H1 (cell line): ENCODE measurements around the gene CDHR5.

ENCODE experiments used
- EZH2 ChIP-seq: fragments of 200-600 bp; sonication (generic); IDR thresholded peaks from 2 replicates; pipeline ENCODE4 v1.7.1; 2012; ENCODE audit warnings: low read depth, mild to moderate bottlenecking, moderate library complexity, low read length, inconsistent platforms; ENCODE audit not compliant: severe bottlenecking
- MAFK ChIP-seq: IDR thresholded peaks from 2 replicates; pipeline ENCODE4 v1.6.1; 2012; ENCODE audit warnings: low read depth, mild to moderate bottlenecking, improper control_type of control experiment, low read length
- POLR2A ChIP-seq, 2 experiments: IDR thresholded peaks; 1 replicate in 1 of 2; 2 replicates in 1 of 2; pipeline ENCODE4 v1.6.1; 2011; ENCODE audit warnings: low read depth in 2 of 2, low read length in 2 of 2, mild to moderate bottlenecking in 2 of 2; ENCODE audit errors: control extremely low read depth in 1 of 2
- SP1 ChIP-seq: IDR thresholded peaks from 2 replicates; pipeline ENCODE4 v1.6.1; 2011; ENCODE audit warnings: low read depth, low read length
- TAF1 ChIP-seq: IDR thresholded peaks from 2 replicates; pipeline ENCODE4 v1.6.1; 2011; ENCODE audit warnings: mild to moderate bottlenecking, low read depth, low read length
- TF ChIP-seq, protein P1 (sequence below): IDR thresholded peaks from 2 replicates; pipeline ENCODE4 v1.6.1; 2011; ENCODE audit warnings: low read length, improper control_type of control experiment
- TF ChIP-seq, protein P2 (sequence below), 3 experiments: IDR thresholded peaks; 1 replicate in 2 of 3; 2 replicates in 1 of 3; pipeline versions ENCODE4 v1.5.1 to v1.6.1; 2011; ENCODE audit warnings: low read length in 3 of 3, mild to moderate bottlenecking in 3 of 3, inconsistent platforms in 2 of 3, low read depth in 1 of 3, moderate library complexity in 1 of 3; ENCODE audit not compliant: insufficient read depth in 1 of 3; ENCODE audit errors: control extremely low read depth in 1 of 3

DNA sequence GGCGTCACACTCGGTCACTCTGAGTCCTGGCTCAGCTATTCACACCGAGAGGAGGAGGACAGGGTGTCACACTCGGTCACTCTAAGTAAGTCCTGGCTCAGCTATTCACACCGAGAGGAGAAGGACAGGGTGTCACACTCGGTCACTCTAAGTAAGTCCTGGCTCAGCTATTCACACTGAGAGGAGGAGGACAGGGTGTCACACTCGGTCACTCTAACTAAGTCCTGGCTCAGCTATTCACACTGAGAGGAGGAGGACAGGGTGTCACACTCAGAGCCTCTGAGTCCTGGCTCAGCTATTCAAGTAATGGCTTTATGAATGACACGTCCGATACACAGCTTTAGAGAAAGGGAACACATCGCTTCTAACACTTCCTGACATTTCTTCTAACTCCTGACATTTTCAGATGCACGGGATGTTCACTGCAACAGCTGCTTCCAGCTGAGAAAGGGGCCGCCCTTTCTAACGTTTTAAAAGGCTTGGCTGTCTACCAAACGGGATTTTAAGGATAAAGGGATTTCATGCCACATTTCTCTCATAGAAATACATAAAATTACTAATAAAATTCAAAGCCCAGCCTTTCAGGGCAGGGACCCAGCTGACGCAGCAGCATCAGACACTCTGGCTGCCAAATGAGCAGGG lies 40.4 kb upstream of the CDHR5 start:
- no peak for TF ChIP-seq MAFK
- TF ChIP-seq, protein P1, sequence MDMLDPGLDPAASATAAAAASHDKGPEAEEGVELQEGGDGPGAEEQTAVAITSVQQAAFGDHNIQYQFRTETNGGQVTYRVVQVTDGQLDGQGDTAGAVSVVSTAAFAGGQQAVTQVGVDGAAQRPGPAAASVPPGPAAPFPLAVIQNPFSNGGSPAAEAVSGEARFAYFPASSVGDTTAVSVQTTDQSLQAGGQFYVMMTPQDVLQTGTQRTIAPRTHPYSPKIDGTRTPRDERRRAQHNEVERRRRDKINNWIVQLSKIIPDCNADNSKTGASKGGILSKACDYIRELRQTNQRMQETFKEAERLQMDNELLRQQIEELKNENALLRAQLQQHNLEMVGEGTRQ: no peak
- TF ChIP-seq, protein P2, sequence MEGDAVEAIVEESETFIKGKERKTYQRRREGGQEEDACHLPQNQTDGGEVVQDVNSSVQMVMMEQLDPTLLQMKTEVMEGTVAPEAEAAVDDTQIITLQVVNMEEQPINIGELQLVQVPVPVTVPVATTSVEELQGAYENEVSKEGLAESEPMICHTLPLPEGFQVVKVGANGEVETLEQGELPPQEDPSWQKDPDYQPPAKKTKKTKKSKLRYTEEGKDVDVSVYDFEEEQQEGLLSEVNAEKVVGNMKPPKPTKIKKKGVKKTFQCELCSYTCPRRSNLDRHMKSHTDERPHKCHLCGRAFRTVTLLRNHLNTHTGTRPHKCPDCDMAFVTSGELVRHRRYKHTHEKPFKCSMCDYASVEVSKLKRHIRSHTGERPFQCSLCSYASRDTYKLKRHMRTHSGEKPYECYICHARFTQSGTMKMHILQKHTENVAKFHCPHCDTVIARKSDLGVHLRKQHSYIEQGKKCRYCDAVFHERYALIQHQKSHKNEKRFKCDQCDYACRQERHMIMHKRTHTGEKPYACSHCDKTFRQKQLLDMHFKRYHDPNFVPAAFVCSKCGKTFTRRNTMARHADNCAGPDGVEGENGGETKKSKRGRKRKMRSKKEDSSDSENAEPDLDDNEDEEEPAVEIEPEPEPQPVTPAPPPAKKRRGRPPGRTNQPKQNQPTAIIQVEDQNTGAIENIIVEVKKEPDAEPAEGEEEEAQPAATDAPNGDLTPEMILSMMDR (IDR thresholded peaks at IDR 0.05; ENCODE audit: control extremely low read depth in 1 of 3, insufficient read depth in 1 of 3, low read depth in 1 of 3, low read length in 3 of 3): no peak
- TF ChIP-seq SP1: no peak
- TF ChIP-seq EZH2: no peak
- TF ChIP-seq TAF1: no peak
- no peak for TF ChIP-seq POLR2A (IDR thresholded peaks at IDR 0.05; ENCODE audit: control extremely low read depth in 1 of 2, low read depth in 2 of 2, low read length in 2 of 2)
